HG02623 (cell line): ENCODE results near the gene NFATC1.
A peak's percentile ranks its signal among the peaks of the same experiment; 100 is the strongest.
"Not testable (repeated sequence)": the region's sequence is repeated elsewhere in the genome, so short reads cannot be mapped to it uniquely, and the experiment has no call there.

ENCODE experiments used
- ATAC-seq: cut with Tn5 transposase; IDR thresholded peaks from one replicate; pipeline ENCODE4 v1.9.1; 2021; ENCODE audit warnings: moderate library complexity; ENCODE audit not compliant: unreplicated experiment

NFATC1 gene

GRCh38 chr18:79503406-79503805 lies 107.7 kb downstream of the NFATC1 start:
- ATAC-seq: no peak

- ATAC-seq: no peak
Measured at GRCh38 chr18:79504034-79504433, 108.3 kb downstream of the NFATC1 start.

GRCh38 chr18:79504495-79504894 lies 108.8 kb downstream of the NFATC1 start:
- ATAC-seq: not testable (repeated sequence)

- ATAC-seq: not testable (repeated sequence)
Measured at GRCh38 chr18:79505465-79505864, 109.7 kb downstream of the NFATC1 start.

- peak; percentile 41 for ATAC-seq
Measured at GRCh38 chr18:79506191-79507075, 110.7 kb downstream of the NFATC1 start.

- ATAC-seq: no peak
Measured at GRCh38 chr18:79507076-79507545, 111.4 kb downstream of the NFATC1 start.

- no peak for ATAC-seq
Measured at GRCh38 chr18:79507546-79508480, 112.1 kb downstream of the NFATC1 start.

- ATAC-seq: peak; percentile 32
Measured at GRCh38 chr18:79508565-79509535, 113.1 kb downstream of the NFATC1 start.

GRCh38 chr18:79509536-79509930 lies 113.8 kb downstream of the NFATC1 start:
- ATAC-seq: no peak

GRCh38 chr18:79510046-79510685 lies 114.4 kb downstream of the NFATC1 start:
- no peak for ATAC-seq

GRCh38 chr18:79510731-79511241 lies 115.1 kb downstream of the NFATC1 start:
- no peak for ATAC-seq

- no peak for ATAC-seq
Measured at GRCh38 chr18:79511271-79511670, 115.5 kb downstream of the NFATC1 start.

- no peak for ATAC-seq
Measured at GRCh38 chr18:79511671-79512301, 116.1 kb downstream of the NFATC1 start.

GRCh38 chr18:79512461-79513380 lies 117.0 kb downstream of the NFATC1 start:
- ATAC-seq: no peak

GRCh38 chr18:79513381-79514081 lies 117.8 kb downstream of the NFATC1 start:
- no peak for ATAC-seq

GRCh38 chr18:79515331-79515730 lies 119.6 kb downstream of the NFATC1 start:
- no peak for ATAC-seq

GRCh38 chr18:79515944-79516351 lies 120.2 kb downstream of the NFATC1 start:
- ATAC-seq: no peak
